Choroid plexus epithelial cell (primary cell): ENCODE data around the gene CLEC10A.

Experiments
- DNase-seq: peaks from one replicate; pipeline ENCODE4 v3.0.0-alpha.2; 2010; ENCODE audit warnings: low read depth
- H3K4me3 ChIP-seq: 2 replicates; pipeline ENCODE4 v1.5.1; 2011; ENCODE audit warnings: low read depth, mild to moderate bottlenecking, control low read depth, low read length, moderate library complexity
- TF ChIP-seq, protein P1 (sequence below): conservative IDR thresholded peaks from 2 replicates; pipeline ENCODE4 v1.5.1; 2011; ENCODE audit warnings: low read depth, mild to moderate bottlenecking, control low read depth, inconsistent platforms, low read length, moderate library complexity

CLEC10A gene

GRCh38 chr17:7120123-7120522 lies 40.1 kb upstream of the CLEC10A start:
- no peak overlapping the region for H3K4me3 ChIP-seq
- DNase-seq = no peak
- TF ChIP-seq, protein P1, sequence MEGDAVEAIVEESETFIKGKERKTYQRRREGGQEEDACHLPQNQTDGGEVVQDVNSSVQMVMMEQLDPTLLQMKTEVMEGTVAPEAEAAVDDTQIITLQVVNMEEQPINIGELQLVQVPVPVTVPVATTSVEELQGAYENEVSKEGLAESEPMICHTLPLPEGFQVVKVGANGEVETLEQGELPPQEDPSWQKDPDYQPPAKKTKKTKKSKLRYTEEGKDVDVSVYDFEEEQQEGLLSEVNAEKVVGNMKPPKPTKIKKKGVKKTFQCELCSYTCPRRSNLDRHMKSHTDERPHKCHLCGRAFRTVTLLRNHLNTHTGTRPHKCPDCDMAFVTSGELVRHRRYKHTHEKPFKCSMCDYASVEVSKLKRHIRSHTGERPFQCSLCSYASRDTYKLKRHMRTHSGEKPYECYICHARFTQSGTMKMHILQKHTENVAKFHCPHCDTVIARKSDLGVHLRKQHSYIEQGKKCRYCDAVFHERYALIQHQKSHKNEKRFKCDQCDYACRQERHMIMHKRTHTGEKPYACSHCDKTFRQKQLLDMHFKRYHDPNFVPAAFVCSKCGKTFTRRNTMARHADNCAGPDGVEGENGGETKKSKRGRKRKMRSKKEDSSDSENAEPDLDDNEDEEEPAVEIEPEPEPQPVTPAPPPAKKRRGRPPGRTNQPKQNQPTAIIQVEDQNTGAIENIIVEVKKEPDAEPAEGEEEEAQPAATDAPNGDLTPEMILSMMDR = no peak

DNA sequence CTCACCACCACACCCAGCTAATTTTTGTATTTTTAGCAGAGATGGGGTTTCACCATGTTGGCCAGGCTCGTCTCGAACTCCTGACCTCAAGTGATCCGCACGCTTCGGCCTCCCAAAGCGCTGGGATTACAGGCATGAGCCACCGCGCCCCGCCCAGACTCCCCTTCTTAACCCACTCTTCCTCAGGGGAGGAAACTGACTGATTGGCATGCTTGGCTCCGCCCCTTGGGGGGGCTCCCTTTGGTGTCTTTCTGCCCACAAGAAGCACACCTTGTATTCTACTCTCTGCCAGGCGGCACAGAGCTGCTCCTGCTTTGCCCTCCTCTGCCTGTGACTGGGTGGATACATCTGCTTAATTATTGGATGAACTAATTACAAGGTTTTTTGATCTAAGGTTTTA lies 39.3 kb upstream of the CLEC10A start:
- no peak for DNase-seq
- H3K4me3 ChIP-seq = no peak overlapping the region
- TF ChIP-seq, protein P1 = no peak

GRCh38 chr17:7114875-7115614 lies 35.0 kb upstream of the CLEC10A start:
- DNase-seq = no peak
- no peak overlapping the region for H3K4me3 ChIP-seq
- TF ChIP-seq, protein P1 = no peak

- H3K4me3 ChIP-seq = no peak within 1 kb of the TSS
- TF ChIP-seq, protein P1 = no peak
- no peak for DNase-seq
Measured at GRCh38 chr17:7114241-7114874, 34.3 kb upstream of the CLEC10A start, which contains the start of gene ASGR2. Gene ASGR2, minus strand, starts transcription at chr17:7114822. Its CDS starts 582 bp downstream, at chr17:7114240.

DNA sequence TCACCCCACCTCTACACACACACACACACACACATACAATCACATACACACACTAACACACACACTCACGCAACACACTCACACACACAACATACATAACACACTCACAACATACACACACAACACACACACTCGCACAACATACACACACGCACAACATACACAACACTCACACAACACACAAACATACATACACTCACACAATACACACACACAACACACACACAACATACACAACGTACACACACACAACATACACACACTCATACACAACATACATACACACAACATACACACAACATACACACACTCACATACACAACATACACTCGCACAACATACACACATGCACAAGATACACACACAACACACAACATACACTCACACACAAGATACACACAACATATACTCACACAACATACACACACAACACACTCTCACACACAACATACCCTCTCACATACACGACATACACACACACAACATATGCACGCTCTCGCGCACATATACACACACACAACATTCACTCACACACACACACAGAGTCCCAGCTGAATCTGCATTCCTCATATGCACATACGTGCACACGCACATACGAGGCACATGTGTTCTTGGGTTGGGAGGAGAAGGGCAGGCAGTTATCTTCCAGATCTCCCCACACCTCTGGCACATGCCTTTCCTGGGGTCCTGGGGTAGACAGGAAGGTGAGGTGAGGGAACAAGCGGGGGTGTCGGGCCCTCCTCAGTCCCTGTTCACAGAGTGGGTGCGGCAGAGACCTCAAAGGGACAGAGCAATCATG lies 33.4 kb upstream of the CLEC10A start:
- no peak overlapping the region for H3K4me3 ChIP-seq
- TF ChIP-seq, protein P1 = no peak
- no peak for DNase-seq

GRCh38 chr17:7112510-7113108 lies 32.6 kb upstream of the CLEC10A start:
- TF ChIP-seq, protein P1 = no peak
- no peak overlapping the region for H3K4me3 ChIP-seq
- no peak for DNase-seq
